GM12878 (cell line): ENCODE data around the gene ACTN3. TPM values are rescaled to one million over a fixed set of nuclear protein-coding genes. Genes with fewer than 3 reads are reported as not detected.

Source experiments
- ATAC-seq: fragments of 200-7000 bp; cut with Tn5 transposase; 3 replicates; pipeline ENCODE4 v1.9.1; 2020; ENCODE audit warnings: mild to moderate bottlenecking, moderate library complexity
- BruUV-seq: library from RNA; stranded (reverse); fragments of 400-500 nt; replicated peaks from 2 replicates; lab custom pipeline; 2021; lab: Mats Ljungman, UMichigan
- CTCF ChIA-PET: fragments of 300-600 bp; sonication (Branson Sonifier 250); formaldehyde crosslinking; extraction: SDS; loops from one replicate; lab custom pipeline; 2021; ENCODE audit warnings: inconsistent platforms; lab: Yijun Ruan, JAX
- POLR2A ChIA-PET: fragments of 350-600 bp; formaldehyde crosslinking; extraction: SDS; loops from one replicate; lab custom pipeline; 2021; ENCODE audit warnings: inconsistent platforms; lab: Charles Lee
- RAD21 ChIA-PET: fragments of 300-600 bp; sonication (Branson Sonifier 250); formaldehyde crosslinking; loops from one replicate; lab custom pipeline; 2023; ENCODE audit warnings: antibody characterized with exemption; ENCODE audit not compliant: unreplicated experiment; lab: Charles Lee
- SMC1A ChIA-PET: fragments of 300-600 bp; sonication (Branson Sonifier 250); formaldehyde crosslinking; loops from one replicate; lab custom pipeline; 2023; ENCODE audit not compliant: unreplicated experiment, uncharacterized antibody; lab: Charles Lee
- DNase-seq: peaks from one replicate; pipeline ENCODE4 v3.0.0-alpha.2; 2011; ENCODE audit warnings: low read depth, low spot score
- FAIRE-seq: peaks from 3 replicates; lab custom pipeline; 2011; peaks lifted over from hg19 to GRCh38; lab: Jason Lieb, UNC
- H2AFZ ChIP-seq: 2 replicates; pipeline ENCODE4 v1.6.0; 2011; ENCODE audit warnings: low read depth, low read length, control low read depth; ENCODE audit not compliant: control insufficient read depth
- H3K27ac ChIP-seq: 2 replicates; pipeline ENCODE4 v1.5.1; 2011; ENCODE audit warnings: control low read depth; ENCODE audit not compliant: control insufficient read depth, insufficient read depth
- H3K27me3 ChIP-seq, 2 experiments: replicated peaks in 1 of 2; 2 replicates each; pipeline versions ENCODE4 v1.6.0 to v1.6.1; 2011; ENCODE audit warnings: low read length in 1 of 2; ENCODE audit not compliant: control insufficient read depth in 2 of 2, insufficient read depth in 2 of 2
- H3K36me3 ChIP-seq, 2 experiments: 2 replicates each; pipeline ENCODE4 v1.5.1; 2011; ENCODE audit warnings: low read length in 1 of 2; ENCODE audit not compliant: control insufficient read depth in 2 of 2, insufficient read depth in 2 of 2
- H3K4me1 ChIP-seq: 2 replicates; pipeline ENCODE4 v1.6.1; 2011; ENCODE audit warnings: mild to moderate bottlenecking, low read length, moderate library complexity, mixed read lengths; ENCODE audit not compliant: control insufficient read depth, insufficient read depth
- H3K4me2 ChIP-seq: 2 replicates; pipeline ENCODE4 v1.6.0; 2011; ENCODE audit warnings: control low read depth; ENCODE audit not compliant: control insufficient read depth, insufficient read depth
- H3K4me3 ChIP-seq: fragments of 200-600 bp; sonication (generic); 2 replicates; pipeline ENCODE4 v1.5.1; 2016
- H3K79me2 ChIP-seq: 2 replicates; pipeline ENCODE4 v1.6.0; 2011; ENCODE audit warnings: low read length; ENCODE audit not compliant: control insufficient read depth, insufficient read depth
- H3K9ac ChIP-seq: 2 replicates; pipeline ENCODE4 v1.8.0; 2011; ENCODE audit warnings: low read length, control low read depth, mixed read lengths; ENCODE audit not compliant: control insufficient read depth, insufficient read depth
- H3K9me3 ChIP-seq: replicated peaks from 3 replicates; pipeline ENCODE4 v1.5.1; 2011; ENCODE audit warnings: mild to moderate bottlenecking, low read length; ENCODE audit not compliant: control insufficient read depth, insufficient read depth
- H4K20me1 ChIP-seq: 2 replicates; pipeline ENCODE4 v1.6.0; 2011; ENCODE audit not compliant: control insufficient read depth, insufficient read depth
- CUX1 ChIP-seq: IDR thresholded peaks from 2 replicates; pipeline ENCODE4 v1.6.1; 2012; ENCODE audit warnings: improper control_type of control experiment, low read depth, low read length; ENCODE audit not compliant: insufficient replicate concordance
- SUPT20H ChIP-seq: IDR thresholded peaks from 2 replicates; pipeline ENCODE4 v1.6.1; 2011; ENCODE audit warnings: low read depth, mild to moderate bottlenecking, low read length, moderate library complexity, borderline replicate concordance; ENCODE audit not compliant: control insufficient read depth
- ZBED1 ChIP-seq: IDR thresholded peaks from 2 replicates; pipeline ENCODE4 v1.6.1; 2016; ENCODE audit warnings: borderline replicate concordance
- WGBS: methylation state at CpG from one replicate; pipeline ENCODE4 v1.1.6; 2016; ENCODE audit warnings: low lambda C conversion rate; ENCODE audit not compliant: insufficient replicate concordance, insufficient coverage; ENCODE audit errors: missing lambda C conversion rate; 5-methylcytosine and 5-hydroxymethylcytosine counted together
- in situ Hi-C: fragments of 300-500 bp; cut with MboI; formaldehyde crosslinking; loops from 9 replicates; pipeline ENCODE4 v1.14.3; 2018; ENCODE audit warnings: mixed read lengths
- intact Hi-C: fragments of 100-400 bp; cut with micrococcal nuclease; formaldehyde crosslinking; loops from one replicate; pipeline ENCODE4 v1.14.2; 2022; ENCODE audit not compliant: unreplicated experiment
- polyA plus RNA-seq, 11 experiments: library from polyadenylated mRNA; depleted of rRNA in 4 of 11; unstranded in 6 of 11; stranded (reverse) in 5 of 11; fragments of >200 nt; fragmentation: Nextera tagmentation in 4 of 11; fragmentation: Illumina TruSeq in 1 of 11; extraction: Ambion mirVana in 4 of 11; extraction: Trizol in 1 of 11; gene quantifications; 1 replicate in 1 of 11; 2 replicates in 10 of 11; pipeline versions ENCODE4 v1.2.1 to v1.2.3, GENCODE V29; 2011 to 2016; ENCODE audit warnings: inconsistent platforms in 2 of 11, missing spikeins in 2 of 11, low read depth in 1 of 11
- total RNA-seq, 4 experiments: library from RNA; depleted of rRNA in 3 of 4; stranded (reverse); fragments of >200 nt in 3 of 4; fragmentation: Illumina TruSeq in 1 of 4; extraction: Trizol in 1 of 4; gene quantifications; 2 replicates each; pipeline versions ENCODE4 v1.2.1 to v1.2.3, GENCODE V29; 2013 to 2021

Gene ACTN3
- total and polyA plus RNA-seq, 10 of the 15 experiments (the other 5 are each of a cell fraction or from before 2014, with no cell fraction given), result 0.06 to 0.67 (median 0.17) TPM; not detected in 3

GRCh38 chr11:66530927-66531709, 15.6 kb upstream of the ACTN3 start (continued):
- TF ChIP-seq CUX1, result no peak

- POLR2A ChIA-PET, result interaction anchor here (0.5 kb wide), 1 partner anchor 219 kb away, joined by 8 read pairs; no protein-coding TSS in a partner anchor
Measured at GRCh38 chr11:66531841-66532240, 14.9 kb upstream of the ACTN3 start.

More at GRCh38 chr11:66531841-66532240, 14.9 kb upstream of the ACTN3 start:
- SMC1A ChIA-PET, result no interaction called here
- Histone ChIP-seq H3K79me2 (no peaks in the 10 kb centered on the region), H3K9ac (no peak overlapping the region), H3K36me3 (no peaks in the 10 kb centered on the region), H2AFZ (no peak overlapping the region), H3K4me1 (no peaks in the 10 kb centered on the region), H3K4me2 (no peak overlapping the region), H3K4me3 (no peak overlapping the region), H3K27ac (no peak overlapping the region)
- 86% methylated on average over 11 of the region's 11 CpGs for WGBS
- ATAC-seq, result no peak
- FAIRE-seq, result no peak
- in situ Hi-C loops, result no loop called here
- RAD21 ChIA-PET, result no interaction called here
- TF ChIP-seq ZBED1 (no peak), SUPT20H (no peak)
- TF ChIP-seq, all 136 proteins: peak for 0
- CTCF ChIA-PET, result interaction anchor here (0.5 kb wide), 1 partner anchor 145 kb away, joined by 3 read pairs; no protein-coding TSS in a partner anchor
- Histone ChIP-seq H3K27me3 (no peaks in the 10 kb centered on the region), H3K9me3 (no peaks in the 10 kb centered on the region), H4K20me1 (no peaks in the 10 kb centered on the region)
- intact Hi-C loops, result no loop called here
- no peak for DNase-seq
- no TSS peak for BruUV-seq
